Measurements from ENCODE around the gene SRP68.

SRP68 gene

DNA sequence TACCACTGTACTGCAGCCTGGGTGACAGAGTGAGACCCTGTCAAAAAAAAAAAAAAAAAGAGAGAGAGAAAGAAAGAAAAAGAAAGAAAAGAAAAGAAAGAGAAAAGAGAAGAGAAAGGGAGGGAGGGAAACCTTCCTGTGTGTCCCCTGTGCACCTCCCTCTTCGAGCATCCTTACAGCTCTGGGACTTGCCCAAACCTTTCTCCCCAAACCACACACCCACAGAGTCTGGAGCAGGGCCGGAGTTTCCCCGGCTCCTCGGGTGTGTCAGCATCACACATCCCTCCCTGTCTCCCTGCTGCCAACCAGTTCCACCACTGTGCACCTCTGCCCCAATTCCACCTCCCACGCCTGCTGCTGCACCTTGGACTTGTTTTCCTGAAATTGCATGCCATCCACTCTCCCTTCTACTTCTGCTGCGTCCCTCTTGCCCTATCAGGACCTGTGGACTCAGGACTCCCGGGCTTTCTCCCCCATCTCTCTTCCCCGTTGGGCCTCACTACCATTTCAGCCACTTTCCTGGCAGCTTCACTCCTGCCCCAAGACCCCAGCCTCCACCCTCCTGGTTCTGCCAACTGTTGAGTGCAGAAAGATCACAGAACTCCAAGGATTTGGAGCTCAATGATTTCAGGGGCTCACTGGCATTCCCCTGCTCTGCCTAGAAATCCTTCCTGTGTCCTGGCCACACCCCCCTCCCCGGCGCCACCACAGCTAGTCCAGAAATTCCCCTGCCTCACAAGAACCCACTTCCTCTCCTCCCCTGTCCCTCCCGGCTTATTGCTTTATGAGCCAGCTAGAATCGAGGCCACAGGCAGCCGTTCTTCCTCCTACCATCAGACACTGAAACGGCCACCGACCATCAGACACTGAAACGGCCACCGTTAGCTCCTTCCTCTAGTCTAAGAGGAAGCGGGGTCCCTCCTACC is 75.4 kb downstream of the SRP68 start:
- peak; percentile 40 for DNase-seq

DNA sequence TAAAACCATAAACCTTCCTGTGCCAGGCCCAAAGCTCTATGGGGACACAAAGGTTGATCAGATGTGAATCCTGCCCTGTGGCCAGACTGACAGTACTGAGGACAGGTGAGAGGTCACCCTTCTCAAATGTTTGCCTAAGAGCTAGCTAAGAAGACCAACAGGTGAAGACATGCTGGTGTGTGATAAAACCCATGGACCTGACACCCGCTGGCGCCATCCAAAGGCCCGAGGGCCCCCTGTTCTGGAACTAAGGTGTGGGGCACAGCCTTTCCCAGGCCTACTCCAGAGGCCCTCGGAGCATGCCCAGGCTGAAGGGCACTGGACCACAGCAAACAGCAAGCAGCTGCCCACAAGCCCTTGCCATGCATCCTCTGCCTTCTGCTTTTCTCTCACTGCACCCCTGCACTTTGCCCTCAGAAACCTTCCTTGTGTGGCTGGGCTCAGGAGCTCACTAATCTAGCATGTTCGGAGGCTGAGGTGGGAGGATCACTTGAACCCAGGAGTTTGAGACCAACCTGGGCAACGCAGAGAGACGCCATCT is 76.9 kb downstream of the SRP68 start:
- no peak for DNase-seq

GRCh38 chr17:75994802-75995370 is 77.4 kb downstream of the SRP68 start:
- DNase-seq = no peak

DNA sequence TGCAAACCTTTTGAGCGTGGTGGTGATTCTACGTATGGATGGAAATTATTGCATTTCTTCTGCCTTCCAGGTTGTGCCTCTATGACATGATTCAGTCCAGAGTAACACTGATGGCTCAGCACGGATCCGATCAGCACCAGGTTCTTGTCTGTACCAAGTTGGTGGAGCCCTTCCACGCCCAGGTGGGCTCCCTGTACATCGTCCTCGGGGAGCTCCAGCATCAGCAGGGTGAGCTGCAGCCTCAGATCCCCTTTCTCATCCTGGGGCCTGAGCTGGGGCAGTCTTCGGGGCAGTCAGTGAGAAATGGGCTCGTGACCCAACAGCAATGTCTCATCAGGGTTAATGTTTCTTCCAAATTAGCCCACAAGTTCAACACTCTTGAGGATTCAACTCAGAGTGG is 80.9 kb downstream of the SRP68 start:
- no peak for DNase-seq
